ENCODE measurements around the gene CST9.

Gene CST9, protein sequence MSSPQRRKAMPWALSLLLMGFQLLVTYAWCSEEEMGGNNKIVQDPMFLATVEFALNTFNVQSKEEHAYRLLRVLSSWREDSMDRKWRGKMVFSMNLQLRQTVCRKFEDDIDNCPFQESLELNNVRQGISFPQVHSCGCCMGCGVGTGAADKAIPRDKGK

DNA sequence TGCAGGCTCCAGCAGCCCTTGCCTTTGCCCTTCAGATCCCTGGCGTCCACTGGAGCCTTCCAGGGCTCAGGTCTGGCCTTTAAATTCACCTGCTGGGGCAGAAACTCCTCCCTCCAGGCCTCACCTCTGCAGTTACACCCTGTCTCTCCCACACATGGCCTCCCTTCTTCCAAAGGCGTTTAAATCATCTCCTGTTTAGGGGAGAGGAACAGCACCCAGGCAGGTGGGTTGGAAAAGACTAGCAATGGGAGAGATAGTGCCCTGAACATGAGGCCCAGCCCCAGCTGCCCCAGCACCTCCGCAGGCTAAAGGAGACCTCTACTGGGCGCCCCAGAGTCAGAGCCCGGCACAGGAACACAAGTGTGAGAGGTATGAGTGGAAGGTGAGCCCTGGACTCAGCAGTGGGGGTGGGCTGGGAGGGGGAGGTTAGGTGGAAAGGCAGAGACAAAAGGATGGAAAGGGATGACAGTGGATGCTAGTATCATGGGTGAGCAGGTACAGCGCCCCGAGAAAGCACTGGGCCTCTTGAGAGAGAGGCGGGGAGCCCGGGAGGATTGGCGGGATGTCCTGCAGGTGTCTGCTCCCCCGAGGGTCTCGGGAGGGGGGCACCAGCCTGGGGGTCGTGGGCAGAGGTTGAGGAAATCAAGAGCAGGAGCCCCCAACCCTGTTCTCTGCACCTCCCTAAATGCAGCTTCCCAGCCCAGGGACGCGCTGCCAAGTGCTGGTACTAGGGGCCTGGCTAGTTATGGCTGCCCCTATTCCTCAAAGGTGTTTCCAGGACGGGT lies at the start of gene CST9:
Gene CST9, minus strand, starts transcription at position 51 of the 785 bp plus-strand sequence. CDS start 53 bp downstream, outside the sequence.
- no peak for DNase-seq (ENCODE audit: low read depth)
- TF ChIP-seq, protein P1, sequence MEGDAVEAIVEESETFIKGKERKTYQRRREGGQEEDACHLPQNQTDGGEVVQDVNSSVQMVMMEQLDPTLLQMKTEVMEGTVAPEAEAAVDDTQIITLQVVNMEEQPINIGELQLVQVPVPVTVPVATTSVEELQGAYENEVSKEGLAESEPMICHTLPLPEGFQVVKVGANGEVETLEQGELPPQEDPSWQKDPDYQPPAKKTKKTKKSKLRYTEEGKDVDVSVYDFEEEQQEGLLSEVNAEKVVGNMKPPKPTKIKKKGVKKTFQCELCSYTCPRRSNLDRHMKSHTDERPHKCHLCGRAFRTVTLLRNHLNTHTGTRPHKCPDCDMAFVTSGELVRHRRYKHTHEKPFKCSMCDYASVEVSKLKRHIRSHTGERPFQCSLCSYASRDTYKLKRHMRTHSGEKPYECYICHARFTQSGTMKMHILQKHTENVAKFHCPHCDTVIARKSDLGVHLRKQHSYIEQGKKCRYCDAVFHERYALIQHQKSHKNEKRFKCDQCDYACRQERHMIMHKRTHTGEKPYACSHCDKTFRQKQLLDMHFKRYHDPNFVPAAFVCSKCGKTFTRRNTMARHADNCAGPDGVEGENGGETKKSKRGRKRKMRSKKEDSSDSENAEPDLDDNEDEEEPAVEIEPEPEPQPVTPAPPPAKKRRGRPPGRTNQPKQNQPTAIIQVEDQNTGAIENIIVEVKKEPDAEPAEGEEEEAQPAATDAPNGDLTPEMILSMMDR (conservative IDR thresholded peaks at IDR 0.05; ENCODE audit: control insufficient read depth, insufficient read depth, low read depth, low read length) = no peak
- H3K4me3 ChIP-seq (ENCODE audit: control insufficient read depth, low read depth, low read length) = no peak within 1 kb of the TSS

DNA sequence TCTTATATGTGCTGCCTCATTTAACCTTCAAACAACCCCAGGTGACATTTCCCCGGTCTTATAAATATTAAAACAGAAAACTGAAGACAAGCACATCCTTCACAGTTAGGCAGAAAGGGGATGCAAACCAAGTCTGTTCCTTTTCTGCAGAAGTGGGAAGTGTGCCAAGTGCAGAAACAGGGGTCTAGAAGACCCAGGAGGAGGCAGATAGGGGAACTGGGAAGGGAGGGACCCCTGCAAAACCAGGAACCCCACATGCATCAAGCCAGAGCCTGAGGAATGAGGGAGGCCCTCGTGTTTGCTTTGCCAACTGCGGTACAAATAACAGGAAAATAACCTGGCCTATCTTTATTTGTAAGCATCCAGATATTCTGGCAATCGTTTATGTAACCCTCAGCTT lies 49.0 kb upstream of the CST9 start:
- TF ChIP-seq, protein P1 (conservative IDR thresholded peaks at IDR 0.05; ENCODE audit: control insufficient read depth, insufficient read depth, low read depth, low read length) = no peak
- no peak overlapping the region for H3K4me3 ChIP-seq (ENCODE audit: control insufficient read depth, low read depth, low read length)
- DNase-seq (ENCODE audit: low read depth) = no peak

DNA sequence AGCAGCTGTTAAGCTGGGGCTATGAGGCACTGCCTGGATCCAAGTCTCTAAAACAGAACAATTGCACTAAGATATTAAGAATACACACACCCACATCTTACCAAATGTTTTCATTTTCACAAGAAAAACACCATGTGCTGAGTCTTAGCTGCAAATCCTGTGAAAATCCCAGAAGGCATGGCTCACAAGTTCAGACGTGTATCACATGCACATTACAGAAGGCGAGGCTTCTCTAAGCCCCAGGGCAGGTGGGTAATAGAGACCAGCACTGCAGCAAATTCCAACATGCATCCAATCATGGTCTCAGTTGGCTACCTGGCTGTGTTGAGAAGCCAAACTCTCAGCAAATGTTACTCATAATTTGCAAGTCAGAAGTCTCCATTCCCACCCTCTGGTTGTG lies 48.3 kb upstream of the CST9 start:
- H3K4me3 ChIP-seq (ENCODE audit: control insufficient read depth, low read depth, low read length) = no peak overlapping the region
- DNase-seq (ENCODE audit: low read depth) = no peak
- TF ChIP-seq, protein P1 (conservative IDR thresholded peaks at IDR 0.05; ENCODE audit: control insufficient read depth, insufficient read depth, low read depth, low read length) = no peak

DNA sequence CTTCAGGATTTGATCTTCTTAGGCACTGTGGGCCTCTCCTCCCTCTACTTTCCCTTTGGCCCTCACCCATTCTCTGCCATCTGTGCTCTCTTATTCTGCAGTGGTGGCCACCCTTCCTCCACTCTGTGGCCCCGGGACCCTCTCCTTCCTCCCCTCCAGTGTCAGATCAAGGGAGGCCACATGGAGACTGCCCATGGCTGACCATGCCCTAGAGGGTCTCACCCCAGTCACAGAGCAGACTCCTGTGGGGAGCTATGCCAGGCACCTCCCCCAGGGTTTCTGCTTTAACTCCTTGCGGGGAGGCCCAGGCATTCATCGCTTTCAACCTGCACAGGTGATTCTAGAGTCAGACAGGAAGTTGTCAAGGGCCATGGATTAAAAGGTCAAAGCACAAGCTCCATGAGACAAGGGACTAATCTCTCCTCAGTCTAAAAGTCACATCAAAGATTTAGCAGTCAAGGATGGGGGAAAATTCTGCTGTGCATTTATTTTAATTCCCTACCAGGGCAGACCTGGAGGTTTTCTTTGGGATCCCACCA lies 47.8 kb upstream of the CST9 start:
- no peak for DNase-seq (ENCODE audit: low read depth)
- TF ChIP-seq, protein P1 (conservative IDR thresholded peaks at IDR 0.05; ENCODE audit: control insufficient read depth, insufficient read depth, low read depth, low read length) = no peak
- no peak overlapping the region for H3K4me3 ChIP-seq (ENCODE audit: control insufficient read depth, low read depth, low read length)

DNA sequence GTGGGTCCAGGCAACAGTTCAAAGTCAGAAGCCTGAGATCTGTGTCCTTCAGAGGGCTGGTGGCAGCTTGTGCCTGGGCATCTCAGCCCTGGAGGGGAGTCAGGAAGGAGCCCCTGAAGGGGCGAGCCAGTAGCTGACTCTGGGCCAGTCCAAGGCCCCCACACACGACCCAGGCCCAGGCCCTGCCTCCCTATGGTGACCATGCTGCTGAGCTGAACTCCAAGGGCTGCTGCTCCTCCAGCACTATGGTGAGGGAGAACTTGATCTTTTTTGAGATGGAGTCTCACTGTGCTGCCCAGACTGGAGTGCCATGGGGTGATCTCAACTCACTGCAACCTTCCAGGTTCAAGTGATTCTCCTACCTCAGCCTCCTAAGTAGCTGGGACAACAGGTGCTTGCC lies 47.2 kb upstream of the CST9 start:
- TF ChIP-seq, protein P1 (conservative IDR thresholded peaks at IDR 0.05; ENCODE audit: control insufficient read depth, insufficient read depth, low read depth, low read length) = no peak
- H3K4me3 ChIP-seq (ENCODE audit: control insufficient read depth, low read depth, low read length) = no peak overlapping the region
- DNase-seq (ENCODE audit: low read depth) = no peak

DNA sequence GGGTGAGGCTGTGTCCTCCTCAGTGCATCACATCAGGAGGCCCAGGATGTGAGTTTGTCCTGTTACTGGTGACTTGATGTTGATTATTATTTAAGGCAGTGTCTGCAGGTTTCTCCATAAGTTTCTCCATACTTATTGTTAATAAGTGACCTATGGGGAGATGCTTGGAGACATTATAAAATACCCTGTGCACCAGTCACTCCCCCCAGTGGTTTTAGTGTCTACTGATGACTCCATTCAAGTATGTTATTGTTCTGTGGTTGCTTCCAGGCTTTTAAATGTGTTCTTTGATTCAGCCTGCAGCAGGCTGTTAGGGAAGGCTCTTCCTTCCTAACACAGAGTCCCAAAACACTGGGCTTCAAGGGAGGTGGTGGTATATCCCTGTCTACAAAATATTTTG lies 46.7 kb upstream of the CST9 start:
- DNase-seq (ENCODE audit: low read depth) = no peak
- H3K4me3 ChIP-seq (ENCODE audit: control insufficient read depth, low read depth, low read length) = no peak overlapping the region
- TF ChIP-seq, protein P1 (conservative IDR thresholded peaks at IDR 0.05; ENCODE audit: control insufficient read depth, insufficient read depth, low read depth, low read length) = no peak

Data from fibroblast of mammary gland (primary cell).